8988T (cell line): Measurements from ENCODE around the gene CCDC102B.
"Not testable (repeated sequence)": the region's sequence is repeated elsewhere in the genome, so short reads cannot be mapped to it uniquely, and the experiment has no call there.

ENCODE experiments used
- DNase-seq: peaks from one replicate; pipeline ENCODE4 v3.0.0; 2011

CCDC102B gene

DNA sequence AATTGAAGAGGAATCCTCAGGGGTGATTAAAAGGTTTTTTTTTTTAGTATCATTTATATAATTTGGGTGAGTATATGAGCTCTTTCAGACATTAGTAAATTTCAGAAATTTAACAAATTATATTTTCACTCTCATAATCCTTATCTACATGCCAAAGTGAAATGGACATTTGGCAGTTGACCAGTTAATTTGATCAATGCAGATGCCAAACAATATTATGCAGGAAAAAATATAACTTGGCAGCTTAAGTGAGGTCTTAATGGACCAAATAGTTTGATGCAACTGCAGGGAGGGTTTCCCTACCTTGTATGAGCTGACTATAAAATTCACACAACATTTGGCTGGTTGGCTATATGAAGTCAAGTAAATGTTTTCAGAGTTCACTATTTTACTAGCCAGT is 185.2 kb downstream of the CCDC102B start:
- DNase-seq: no peak

DNA sequence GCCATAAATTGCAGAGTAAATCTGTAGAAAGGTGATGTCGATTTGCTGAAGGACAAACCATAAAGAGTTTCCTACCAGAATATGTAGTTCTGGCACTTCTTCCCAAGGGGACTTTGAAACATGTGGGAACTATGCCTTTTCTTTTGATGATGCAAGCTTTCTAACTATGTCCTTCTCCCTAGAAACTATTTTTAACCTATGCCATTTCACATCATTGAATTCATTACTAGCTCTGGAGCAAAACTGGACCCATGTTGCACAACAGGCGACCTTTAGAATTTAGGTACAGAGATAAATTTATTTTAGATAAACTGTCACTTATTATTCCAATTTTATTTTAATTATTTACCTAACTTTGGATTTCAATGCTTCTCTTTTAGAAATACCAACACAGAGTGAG is 186.5 kb downstream of the CCDC102B start:
- DNase-seq: no peak

DNA sequence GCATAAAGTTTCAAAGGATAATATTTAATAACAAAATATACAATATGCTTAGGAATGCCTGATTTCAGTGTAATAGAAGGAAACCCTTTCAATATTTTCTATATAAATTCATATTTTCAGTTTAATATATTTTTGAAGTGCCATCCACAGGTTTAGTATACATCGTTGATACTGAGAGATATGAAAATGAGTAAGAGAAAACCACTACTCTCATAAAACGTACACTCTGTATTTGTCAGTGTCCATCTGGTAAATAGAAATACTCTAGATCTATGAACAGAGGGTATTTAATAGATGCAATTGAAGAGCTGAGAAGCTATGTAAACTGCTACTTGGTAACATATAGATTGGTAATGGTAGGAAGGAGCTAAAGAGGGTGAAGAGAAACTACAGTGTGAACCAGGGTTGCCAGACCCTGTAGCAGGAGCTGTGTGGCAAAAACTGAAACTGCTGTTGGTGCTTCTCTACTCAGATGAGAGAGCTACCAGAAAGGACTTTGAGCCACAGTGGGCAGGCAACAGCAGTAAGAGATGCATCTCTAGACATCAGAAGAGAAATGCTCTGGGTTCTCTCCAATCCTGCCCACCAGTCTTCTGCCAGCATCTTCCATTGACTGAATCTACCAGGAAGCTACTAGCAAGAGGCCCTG is 187.4 kb downstream of the CCDC102B start:
- DNase-seq: no peak

DNA sequence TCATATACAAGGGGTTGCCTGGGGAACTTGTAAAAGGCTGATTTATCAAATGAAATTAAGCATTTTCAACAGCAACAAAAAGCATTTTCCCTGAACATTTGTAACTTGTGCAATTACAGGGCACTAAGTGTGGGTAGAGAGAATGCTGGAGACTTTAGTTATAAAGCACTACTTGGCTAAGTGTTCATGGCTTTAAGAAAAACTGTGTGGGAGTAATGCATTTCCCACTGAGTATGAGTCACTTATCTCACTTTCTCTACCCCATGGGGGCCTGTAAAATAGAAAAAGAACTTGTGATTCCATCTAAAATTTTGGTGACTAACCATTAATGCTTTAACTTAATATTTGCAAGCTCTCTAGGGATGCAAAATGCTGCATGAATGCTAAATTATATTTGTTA is 193.4 kb downstream of the CCDC102B start:
- DNase-seq: no peak

DNA sequence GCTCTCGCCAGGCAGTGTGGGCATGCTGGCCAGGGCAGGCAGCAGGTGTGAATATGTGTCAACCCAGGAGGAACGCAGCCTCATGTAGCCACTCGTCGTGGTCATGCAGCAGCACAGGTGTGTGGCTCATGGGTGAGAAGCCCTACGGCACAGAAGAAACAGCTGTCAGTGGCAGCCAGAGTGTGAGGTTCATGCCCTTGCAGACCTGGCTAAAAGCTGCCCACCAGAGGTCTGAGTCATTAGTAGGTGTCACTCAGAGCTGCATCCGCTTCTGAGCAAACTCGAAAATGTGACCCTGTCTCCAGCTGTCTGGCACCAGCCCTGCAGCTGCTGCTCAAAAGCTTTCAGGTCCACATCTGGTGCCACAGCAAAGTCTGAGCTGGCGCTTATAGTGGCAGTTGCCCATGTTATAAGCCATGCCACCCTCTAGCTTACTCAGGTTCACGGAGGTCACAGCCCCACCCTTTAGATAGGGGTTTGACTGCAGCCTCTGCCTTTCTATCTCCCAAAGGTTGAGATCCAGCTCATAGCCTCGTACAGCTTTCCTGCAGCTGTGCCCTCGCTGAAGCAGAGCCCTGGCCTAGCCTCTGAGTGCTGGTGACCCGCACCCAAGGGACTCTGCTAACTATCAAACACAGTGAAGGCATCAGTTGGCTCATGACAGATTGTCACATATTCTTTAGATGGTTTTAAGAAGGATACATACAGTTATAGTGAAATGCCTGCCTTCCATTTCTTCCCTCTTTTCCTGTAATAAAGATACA is 195.0 kb downstream of the CCDC102B start:
- no peak for DNase-seq

DNA sequence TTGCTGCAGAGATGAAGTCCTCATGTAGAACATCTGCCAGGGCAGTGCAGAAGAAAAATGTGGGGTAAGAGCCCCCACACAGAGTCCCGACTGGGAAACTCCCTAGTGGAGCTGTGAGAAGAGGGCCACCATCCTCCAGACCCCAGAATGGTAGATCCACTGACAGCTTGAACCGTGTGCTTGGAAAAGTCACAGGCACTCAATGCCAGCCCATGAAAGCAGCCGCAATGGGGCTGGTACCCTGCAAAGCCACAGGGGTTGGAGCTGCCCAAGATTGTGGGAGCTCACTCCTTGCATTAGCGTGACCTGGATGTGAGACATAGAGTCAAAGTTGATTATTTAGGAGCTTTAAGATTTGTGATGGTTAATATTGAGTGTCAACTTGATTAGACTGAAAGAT is 197.8 kb downstream of the CCDC102B start:
- DNase-seq: no peak

DNA sequence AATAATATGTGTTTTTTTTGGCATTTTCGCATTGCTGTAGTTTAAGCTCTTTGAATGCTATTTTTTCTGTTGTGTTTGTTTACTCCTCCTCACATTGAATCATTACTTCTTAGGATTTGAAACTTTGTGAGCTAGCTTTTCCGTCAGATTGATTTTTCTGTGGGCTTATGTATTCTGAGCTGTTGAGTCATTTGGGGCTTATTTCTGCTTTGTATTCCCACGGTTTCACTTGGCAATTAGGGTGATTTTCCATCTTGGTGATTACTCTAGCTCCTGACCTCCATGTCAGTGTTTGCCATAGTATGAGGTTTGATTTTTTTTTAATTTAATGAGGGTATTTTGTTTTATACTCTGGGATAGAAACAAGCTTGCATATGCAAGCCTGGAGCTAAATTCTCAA is 200.0 kb downstream of the CCDC102B start:
- no peak for DNase-seq

DNA sequence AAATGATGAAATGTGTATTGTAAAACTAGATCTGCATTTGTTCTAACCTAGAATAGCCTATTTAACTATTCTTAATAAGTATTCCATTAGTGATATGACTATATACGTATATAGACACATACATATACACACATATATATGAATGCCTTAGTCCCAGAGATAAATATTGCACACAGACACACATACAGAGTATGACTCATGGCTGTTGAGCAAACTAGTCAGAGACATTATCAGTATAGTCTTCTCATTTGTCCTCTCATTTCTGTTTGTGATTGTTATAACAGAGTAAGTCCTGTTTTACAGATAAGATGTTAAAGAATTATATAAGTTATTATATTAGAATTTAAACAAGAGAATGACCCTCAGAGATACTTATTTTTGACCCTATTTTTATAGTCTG is 202.5 kb downstream of the CCDC102B start:
- DNase-seq: no peak

DNA sequence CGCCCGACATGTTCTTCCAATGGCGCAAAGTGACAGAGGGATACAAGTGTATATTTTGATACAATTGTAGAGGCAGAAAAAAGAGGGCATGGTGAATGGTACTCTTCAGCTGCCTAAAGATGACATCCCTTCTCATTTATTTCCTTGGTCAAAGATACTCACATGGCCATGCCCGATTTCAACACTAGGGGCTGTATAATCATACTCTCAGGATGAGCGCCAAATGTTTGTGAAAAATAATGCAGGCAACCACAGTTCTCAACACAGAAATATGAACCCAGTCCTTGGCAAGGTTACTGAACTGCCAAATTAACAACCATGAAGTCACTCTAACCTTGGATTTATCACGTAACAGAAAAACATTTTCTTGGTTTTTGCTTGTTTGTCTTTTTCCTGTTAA is 204.4 kb downstream of the CCDC102B start:
- no peak for DNase-seq

DNA sequence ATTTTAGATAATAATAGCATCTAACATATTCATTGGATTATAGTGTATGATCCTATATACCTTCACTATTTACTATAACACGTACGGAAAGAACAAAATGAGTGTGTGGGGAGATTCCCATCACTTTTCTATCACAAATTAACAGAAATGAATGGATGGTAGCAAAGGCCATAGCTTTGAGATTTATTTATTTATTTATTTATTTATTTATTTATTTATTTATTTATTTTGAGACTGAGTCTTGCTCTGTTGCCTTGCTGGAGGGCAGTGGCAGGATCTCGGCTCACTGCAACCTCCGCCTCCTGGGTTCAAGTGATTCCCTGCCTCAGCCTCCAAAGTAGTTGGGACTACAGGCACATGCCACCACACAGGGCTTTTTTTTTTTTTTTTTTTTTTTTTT is 208.3 kb downstream of the CCDC102B start:
- DNase-seq: not testable (repeated sequence)

DNA sequence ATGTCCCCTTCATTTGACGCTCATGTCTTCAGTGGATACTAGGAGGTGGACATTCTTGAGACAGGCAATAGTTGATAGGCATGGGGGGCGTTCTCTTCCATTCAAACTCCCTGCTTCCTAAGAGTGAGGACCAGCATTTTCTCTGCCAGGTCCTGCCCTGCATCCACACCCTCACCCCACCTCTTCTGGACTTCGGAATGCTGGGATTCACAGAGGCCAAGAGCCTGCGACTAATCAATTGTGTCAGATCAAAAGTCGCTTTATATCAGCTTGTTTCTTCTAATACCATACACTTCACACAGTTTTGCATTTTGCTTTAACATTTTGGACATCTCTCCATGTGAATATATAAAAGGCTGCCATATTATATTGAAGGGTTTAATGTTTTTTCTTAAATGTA is 210.7 kb downstream of the CCDC102B start:
- DNase-seq: no peak

DNA sequence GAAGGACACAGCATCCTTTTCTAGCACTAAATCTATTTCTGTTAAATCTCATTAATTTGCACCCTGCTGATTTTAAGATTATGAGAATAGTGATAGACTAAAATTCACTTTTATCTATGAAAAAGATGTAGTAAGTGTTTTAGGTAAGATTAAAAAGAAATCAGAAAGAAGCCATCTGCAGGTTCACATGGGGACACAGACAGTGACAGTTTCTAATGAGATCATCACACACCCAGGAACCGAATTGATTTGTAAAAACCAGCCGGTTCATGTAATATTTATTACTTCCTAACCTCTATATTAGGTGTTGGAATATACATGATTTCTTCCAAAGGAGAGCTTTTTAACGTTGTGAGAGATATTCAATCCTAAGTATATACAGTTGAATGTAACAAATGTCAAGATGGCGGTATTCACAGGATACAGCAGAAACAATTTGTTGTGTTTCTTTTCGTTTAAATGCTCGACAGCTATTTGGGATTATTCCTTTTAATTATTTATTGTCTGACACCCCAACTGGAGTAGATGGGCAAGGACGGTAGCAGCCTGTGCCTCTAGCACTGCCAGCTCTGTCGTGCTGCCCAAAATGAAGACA is 223.4 kb downstream of the CCDC102B start:
- DNase-seq: no peak

DNA sequence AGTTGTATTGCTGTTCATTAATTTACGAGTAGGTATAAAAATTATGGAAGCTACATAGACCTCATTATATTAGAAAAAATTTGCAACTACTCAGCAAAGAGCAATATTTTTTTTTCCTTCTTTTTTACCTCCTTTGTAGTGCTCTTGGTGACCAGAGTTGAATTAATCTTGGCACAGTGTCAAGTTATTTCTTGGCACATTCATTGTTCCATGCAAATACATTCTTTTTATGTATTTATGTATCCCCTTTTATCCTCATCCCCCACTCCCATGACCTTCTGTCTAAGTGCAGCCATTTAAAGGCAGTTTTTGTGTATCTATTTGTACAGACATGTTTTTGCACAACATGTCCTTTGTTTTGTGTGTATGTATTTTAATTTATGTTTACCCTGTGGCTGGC is 224.5 kb downstream of the CCDC102B start:
- DNase-seq: no peak

DNA sequence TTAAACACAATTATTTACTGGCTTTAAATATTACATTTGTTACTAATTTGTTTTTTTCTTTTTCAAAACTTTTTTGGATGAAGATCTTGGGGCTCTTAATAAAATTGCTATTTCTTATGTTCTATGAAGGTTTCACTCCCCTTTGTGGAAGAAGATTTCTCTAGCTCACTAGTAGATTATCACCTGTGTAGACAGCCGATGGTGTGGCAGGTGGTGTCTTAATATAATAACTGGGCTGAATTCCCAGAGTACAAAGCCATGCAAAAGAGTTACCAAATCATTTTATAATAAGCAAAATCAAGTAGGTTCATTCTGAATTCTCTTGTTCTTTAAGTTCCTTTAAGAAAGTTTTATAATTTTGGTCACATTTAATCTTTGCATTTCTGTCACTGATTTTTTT is 233.7 kb downstream of the CCDC102B start:
- DNase-seq: no peak

DNA sequence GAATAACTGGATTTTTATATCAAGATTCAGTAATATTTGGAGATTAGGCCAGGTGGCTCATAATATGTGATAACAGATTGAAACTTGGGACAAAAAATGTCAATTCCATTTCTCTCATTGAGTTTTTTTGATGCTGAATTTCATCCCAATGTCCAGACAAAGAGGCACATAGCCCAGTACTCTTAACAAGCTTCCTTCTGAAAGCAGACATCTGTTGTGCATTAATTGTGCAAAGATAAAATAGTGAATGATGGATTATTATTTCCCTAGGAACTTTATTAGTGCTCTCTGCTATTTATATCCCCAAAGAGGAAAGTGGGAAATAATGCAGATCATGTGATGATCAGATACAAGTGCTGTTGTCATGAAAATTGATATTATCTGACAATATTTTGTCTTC is 234.1 kb downstream of the CCDC102B start:
- DNase-seq: no peak

DNA sequence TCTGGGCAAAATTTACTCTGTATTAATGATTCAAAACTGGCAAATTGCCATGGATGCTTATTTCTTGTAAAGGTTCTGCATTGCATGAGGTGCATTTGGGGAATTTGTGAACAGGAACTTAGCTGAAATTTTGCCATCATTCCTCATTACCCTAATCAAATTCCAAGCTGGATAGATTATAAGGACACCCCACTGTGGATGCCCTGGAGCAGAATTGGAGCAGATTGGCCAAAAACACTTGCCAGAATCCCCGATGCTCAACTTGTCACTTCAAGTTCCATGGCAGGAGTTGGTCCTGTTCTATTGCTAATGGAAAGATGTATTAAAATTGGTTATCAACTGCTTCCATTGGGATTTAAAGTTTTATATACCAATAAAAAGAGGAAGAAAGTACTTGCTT is 237.9 kb downstream of the CCDC102B start:
- DNase-seq: no peak

DNA sequence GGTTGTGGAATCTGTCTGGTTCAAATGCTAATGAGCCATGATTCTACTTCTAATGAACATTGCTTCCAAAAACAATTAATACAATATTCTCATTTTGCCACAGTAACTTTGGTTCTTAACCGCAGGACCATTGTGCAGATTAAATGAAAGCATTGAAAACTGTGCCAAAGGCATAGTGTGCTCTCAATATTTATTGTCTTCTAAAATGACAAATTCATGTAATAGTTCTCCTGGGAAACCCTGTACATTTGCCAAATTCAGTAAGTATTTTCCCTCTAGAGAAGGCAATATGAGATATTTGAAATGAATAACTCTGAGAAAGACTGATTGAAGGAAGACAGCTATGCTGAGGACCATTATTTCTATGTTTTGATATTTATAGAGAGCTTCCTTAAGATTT is 246.3 kb downstream of the CCDC102B start:
- DNase-seq: no peak

DNA sequence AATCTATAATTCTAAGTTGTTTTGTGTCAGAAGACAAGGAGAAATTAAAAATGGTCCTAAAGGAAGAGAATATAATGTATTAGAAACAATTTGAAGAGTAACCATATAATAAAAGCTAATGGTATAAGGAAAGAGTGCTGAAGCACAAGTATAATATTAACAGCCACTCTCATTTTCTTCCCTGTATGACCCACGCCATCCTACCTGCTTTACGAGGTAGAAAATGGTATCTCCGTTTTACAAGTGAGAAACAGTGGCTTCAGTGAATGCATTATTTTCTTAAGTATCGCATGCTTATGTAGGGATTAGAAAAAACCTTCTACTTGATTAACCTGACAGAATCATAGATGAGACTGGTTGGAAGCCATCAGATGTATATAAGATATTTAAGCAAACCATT is 266.2 kb downstream of the CCDC102B start:
- DNase-seq: no peak

DNA sequence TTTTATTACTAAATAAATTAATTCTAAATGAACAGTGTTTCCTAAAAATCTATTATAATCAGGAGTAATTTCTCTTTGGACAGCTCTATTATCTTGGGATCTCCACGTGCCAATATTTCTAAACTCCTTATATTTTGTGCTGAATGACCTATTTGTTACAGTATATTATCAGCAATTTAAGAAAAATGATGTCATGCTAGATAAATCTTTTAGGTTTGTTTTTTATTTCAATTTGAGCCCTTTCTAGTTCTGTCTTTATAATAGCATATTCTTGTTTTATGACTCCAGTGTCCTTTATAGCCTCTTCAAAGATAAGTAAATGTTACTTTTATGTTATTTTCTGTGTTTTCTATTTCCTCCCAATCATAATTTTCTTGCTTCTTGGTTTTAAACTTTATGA is 269.2 kb downstream of the CCDC102B start:
- DNase-seq: no peak

DNA sequence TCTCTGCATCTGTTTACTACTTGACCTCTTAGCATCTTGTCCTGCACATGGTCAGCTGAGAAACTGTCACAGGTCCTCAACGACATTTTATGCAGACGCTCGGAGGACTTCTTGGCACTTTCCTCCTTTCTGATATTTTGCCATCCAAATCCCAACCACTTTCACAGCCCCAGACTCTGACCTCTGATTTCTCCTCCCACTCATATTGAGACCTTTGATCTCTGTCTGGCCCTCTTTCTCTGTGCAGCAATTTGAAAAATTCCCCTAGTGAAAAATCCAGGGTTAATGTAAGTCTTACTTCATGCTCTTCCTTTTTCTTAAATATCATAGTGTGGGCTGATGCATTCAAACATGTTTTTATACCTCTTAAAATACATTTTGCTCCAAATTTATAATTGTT is 273.8 kb downstream of the CCDC102B start:
- DNase-seq: no peak

DNA sequence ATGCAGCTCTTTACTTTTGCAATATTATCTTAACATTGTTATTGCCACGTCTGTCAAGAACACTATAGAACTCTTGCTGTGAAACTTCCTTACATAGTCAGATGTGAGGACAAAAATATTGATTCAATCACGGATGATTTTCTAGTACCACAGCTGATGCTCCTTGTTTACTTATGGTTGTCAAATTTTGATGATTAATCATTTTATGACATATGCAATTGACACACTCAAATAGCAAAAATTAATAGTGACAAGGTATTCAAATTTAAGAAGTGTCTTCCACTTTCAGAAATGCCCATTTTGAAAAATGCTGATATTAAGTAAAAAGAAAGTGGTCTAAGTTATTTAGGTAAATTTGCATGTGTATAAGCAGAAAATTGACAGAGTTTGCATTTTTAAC is 284.0 kb downstream of the CCDC102B start:
- no peak for DNase-seq

DNA sequence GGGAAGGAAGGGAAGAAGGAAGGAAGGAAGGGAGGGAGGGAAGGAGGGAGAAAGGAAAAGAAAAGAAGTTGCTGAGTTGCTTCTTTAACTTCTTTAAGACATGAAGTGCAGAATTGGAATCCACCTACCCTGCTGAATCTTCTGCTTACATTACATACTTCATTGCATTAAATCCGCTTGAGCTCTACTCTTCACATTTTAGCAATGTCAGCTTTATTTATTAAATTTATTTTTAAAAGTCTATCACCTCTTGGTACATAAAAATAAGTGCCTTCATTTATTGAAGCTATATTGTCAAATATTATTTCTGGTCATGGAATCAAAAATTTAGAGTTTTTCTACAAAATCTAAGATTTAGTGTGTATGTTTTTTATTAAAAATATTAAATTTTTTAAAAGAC is 284.6 kb downstream of the CCDC102B start:
- no peak for DNase-seq

DNA sequence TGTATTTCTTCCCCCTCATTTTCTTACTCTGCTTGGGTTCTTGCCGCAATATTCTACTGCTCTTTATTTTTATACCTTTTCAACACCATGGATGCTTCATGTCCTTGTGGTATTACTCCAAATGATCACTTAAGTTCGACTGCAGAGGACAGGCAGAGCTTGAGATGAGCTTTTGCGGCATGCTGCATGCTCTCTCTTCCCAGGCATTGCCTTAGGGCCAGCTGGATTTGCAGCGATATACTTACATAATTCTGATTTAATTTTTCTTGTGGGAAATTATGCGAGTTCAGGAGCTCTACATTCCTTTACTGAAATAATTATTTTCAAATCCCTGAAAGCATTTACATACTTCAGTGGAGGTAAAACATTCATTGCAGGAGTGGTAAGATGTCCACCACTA is 288.1 kb downstream of the CCDC102B start:
- no peak for DNase-seq

DNA sequence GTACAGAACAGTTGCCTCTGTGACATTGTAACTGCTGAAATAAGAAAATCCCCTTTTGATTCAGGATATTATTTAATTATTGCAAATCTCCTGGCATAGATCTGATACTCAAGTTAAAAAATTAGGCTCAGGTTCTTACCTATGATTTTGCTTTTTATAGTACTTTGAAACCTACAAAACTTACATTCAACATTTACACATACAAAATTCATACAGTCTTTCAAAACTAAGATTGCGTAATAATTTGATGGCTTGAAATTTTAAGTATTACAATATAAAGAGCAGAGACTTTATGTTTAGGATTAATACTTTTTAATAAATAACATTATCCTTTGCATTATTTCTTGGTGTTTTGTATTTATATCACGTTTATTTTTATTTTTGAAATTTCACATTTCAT is 291.1 kb downstream of the CCDC102B start:
- no peak for DNase-seq

DNA sequence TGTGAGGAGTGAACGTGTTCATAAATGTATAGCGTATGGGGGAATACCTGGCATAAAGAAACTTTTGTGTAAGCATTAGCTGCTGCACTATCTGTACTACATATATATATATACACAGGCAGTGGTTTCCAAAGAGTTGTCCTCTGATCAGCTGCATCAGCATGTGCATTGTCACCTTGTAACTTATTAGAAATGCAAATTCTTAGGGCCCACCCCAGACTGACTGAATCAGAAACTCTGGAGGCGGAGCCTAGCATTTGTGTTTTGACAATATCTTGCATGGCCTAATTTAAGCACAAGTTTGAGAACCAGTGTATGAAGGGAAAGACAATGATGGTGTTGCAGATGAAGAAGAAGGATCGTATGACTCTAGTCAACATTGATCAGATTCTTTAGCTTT is 299.5 kb downstream of the CCDC102B start:
- DNase-seq: no peak
